Thoracic aorta (tissue), 2 donors: ENCODE data around the gene USP7. TPM values are rescaled to one million over a fixed set of nuclear protein-coding genes. Genes with fewer than 3 reads are reported as not detected.

Experiments
- ATAC-seq: fragments of 150-250 bp; one replicate; pipeline ENCODE4 v1.8.0; 2017; ENCODE audit warnings: low read depth; ENCODE audit not compliant: insufficient number of reproducible peaks, low FRiP score
- DNase-seq: peaks from one replicate; pipeline ENCODE4 v3.0.0-alpha.2; 2020; ENCODE audit warnings: low spot score
- H3K27ac ChIP-seq, 2 donors: fragments of 200-600 bp; sonication (generic); 1 replicate in 1 of 2; 2 replicates in 1 of 2; pipeline ENCODE4 v1.5.1; 2016; ENCODE audit warnings: mild to moderate bottlenecking in 2 of 2, moderate library complexity in 2 of 2
- H3K27me3 ChIP-seq: fragments of 200-600 bp; sonication (generic); replicated peaks from 2 replicates; pipeline ENCODE4 v1.6.0; 2016; ENCODE audit warnings: mild to moderate bottlenecking; ENCODE audit not compliant: insufficient read depth
- H3K36me3 ChIP-seq: fragments of 200-600 bp; sonication (generic); one replicate; pipeline ENCODE4 v1.5.1; 2016
- H3K4me1 ChIP-seq, 2 donors: fragments of 200-600 bp; sonication (generic); 1 replicate in 1 of 2; 2 replicates in 1 of 2; pipeline versions ENCODE4 v1.5.1 to v1.6.0; 2016; ENCODE audit warnings: low read depth in 2 of 2, mild to moderate bottlenecking in 1 of 2; ENCODE audit not compliant: control insufficient read depth in 1 of 2
- H3K4me3 ChIP-seq: fragments of 200-600 bp; sonication (generic); 2 replicates; pipeline ENCODE4 v1.5.1; 2016; ENCODE audit warnings: mild to moderate bottlenecking
- H3K9me3 ChIP-seq: fragments of 200-600 bp; sonication (generic); 2 replicates; pipeline ENCODE4 v1.5.1; 2016
- total RNA-seq, 2 donors: library from RNA; depleted of rRNA; stranded (reverse); fragments of >200 nt; gene quantifications; one replicate each; pipeline versions ENCODE4 v1.1.0 to v1.2.3, GENCODE V29; 2016
- TF ChIP-seq, protein P1 (sequence below): fragments of 200-600 bp; sonication (generic); IDR thresholded peaks from one replicate; pipeline ENCODE4 v1.5.1; 2019; ENCODE audit warnings: antibody characterized with exemption

Gene USP7
- total RNA-seq, 2 donors from 2014 or later, result 61.2 to 93.8 TPM

DNA sequence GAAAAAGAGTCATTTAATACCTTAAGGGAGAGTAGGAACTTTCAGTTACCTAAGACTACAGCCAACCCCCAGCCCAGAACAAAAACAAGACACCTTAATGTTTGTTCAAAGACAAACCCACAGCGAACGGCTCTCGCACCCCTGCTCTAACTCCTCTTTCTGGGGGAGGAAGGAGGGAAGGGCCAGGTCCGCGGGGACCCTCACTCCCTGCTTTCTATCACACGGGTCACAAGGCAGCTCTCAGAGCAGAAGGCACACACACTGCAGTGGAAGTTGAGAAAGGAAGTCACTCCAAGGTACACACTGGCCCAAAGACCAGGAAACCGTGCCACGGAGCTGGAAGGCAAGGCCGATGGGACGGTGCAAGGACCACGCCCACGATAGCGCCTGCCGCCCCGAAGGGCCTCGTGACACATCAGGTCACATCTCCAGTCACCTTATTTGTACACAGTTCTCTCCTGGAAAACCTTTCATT is 71.6 kb downstream of the USP7 start:
- Histone ChIP-seq H3K4me3 (no peak overlapping the region), H3K9me3 (no peaks in the 10 kb centered on the region), H3K4me1 (peaks cover 0 to 7% of the 10 kb centered on the region in 2 donors), H3K36me3 (peaks cover 54% of the 10 kb centered on the region), H3K27ac (peak overlapping the region in 1 of 2 donors; percentile 2), H3K27me3 (no peaks in the 10 kb centered on the region)
- DNase-seq (no peak), ATAC-seq (no peak)
- TF ChIP-seq, protein P1, sequence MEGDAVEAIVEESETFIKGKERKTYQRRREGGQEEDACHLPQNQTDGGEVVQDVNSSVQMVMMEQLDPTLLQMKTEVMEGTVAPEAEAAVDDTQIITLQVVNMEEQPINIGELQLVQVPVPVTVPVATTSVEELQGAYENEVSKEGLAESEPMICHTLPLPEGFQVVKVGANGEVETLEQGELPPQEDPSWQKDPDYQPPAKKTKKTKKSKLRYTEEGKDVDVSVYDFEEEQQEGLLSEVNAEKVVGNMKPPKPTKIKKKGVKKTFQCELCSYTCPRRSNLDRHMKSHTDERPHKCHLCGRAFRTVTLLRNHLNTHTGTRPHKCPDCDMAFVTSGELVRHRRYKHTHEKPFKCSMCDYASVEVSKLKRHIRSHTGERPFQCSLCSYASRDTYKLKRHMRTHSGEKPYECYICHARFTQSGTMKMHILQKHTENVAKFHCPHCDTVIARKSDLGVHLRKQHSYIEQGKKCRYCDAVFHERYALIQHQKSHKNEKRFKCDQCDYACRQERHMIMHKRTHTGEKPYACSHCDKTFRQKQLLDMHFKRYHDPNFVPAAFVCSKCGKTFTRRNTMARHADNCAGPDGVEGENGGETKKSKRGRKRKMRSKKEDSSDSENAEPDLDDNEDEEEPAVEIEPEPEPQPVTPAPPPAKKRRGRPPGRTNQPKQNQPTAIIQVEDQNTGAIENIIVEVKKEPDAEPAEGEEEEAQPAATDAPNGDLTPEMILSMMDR, result no peak

DNA sequence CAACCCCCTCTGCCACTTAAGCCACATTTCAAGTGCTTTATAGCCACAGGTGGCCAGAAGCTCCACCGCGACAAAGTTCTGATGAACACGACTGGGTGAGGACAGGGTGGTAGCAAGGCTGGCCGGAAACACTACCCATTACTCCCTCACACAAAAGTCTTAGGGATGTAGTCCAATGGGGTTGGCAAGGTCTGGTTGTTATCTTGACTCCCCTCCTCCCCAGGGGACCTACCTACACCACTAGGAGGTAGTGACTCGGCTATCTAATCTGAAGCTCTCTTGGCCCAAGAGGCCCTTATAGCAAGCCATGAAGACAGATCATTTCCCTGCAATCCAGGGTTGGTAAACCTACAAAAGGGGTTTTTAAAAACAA is 73.2 kb downstream of the USP7 start:
- H3K4me3 ChIP-seq, result no peak overlapping the region

DNA sequence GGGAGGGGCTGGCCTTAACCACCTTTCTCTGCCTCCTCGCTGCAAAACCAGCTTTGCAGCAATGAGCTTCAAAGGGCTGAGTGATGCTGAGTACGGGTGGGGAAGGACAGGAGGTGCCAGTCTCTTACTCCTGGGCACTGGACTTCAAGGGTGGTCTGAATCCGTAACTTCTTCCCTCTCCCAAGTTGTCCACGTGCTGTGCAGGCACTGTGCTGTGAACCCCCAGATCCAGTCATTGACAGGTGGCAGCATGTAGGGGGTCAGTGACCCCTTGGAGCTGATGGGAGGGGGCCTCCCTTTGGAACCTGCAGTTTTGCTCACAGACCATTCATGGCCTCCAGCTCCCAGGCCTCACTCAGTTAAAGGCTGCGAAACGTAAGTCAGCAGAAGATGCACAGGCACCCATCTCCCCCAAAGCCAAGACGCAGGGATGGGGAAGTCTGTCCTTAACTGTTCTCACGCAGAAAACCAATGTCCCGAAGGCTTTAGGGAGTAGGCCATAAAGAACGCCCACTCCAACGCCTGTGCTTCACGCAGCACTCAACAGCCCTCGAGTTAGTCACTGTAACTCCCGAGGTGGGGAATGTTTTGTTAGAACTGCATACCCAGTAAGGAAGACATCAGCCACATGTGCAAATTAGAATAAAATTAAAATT is 73.7 kb downstream of the USP7 start:
- Histone ChIP-seq H3K4me3 (no peak overlapping the region), H3K4me1 (peaks cover 0 to 17% of the 10 kb centered on the region in 2 donors), H3K9me3 (no peaks in the 10 kb centered on the region), H3K36me3 (peaks cover 35% of the 10 kb centered on the region), H3K27ac (no peak overlapping the region), H3K27me3 (no peaks in the 10 kb centered on the region)
- TF ChIP-seq, protein P1, result no peak
- DNase-seq (no peak), ATAC-seq (no peak)

More for the DNA sequence above, 73.2 kb downstream of the USP7 start:
- Histone ChIP-seq H3K36me3 (peaks cover 40% of the 10 kb centered on the region), H3K27ac (no peak overlapping the region), H3K4me1 (peaks cover 0 to 17% of the 10 kb centered on the region in 2 donors), H3K27me3 (no peaks in the 10 kb centered on the region), H3K9me3 (no peaks in the 10 kb centered on the region)
- ATAC-seq (no peak), DNase-seq (no peak)
- TF ChIP-seq, protein P1, result no peak

DNA sequence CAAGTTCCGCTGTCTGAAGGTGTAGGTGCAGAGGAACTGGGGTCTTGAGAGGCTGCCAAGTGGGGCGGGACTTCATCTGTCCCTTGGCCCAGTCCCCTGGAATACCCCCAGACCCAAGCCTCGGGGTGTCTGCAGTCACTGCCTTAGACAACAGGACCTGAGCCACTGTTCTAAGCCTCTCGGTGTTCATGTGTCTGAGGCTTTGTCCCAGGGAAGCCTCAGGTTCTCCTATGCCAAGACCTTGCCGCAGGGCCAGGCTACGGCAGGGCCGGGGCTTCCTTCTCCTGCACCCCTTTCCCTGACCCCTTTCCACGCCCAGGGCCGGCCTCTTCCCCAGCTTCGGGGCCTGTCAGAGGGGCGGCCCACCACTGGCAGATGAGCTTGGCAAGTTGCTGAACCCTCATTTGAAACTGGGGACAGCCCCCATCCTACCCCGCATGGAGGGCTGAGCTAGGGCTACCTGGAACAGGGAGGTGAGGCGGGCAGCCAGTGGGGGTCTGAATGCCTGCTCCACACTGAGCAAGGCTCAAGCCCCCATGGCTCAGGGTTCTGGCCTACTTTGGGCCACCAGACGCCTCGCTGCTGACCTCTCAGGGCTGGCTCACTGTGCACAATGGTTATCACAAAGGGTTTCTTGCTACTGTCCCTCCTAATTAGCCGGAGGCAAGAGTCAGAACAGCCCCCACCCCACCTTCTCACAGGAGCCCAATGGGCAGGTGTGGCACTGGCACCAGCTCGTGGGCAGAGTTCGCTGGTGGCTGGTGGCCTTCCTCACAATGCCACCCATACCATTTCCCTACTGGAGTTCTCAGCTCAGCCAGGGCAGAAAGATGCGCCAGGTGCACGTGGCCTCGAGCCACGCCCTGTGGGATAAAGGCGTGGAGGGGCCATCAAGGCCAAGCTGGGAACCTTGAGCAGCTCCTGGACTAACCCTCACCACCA is 74.5 kb downstream of the USP7 start:
- no peak for DNase-seq
- Histone ChIP-seq H3K27me3 (no peaks in the 10 kb centered on the region), H3K4me1 (peaks cover 0 to 17% of the 10 kb centered on the region in 2 donors), H3K9me3 (no peaks in the 10 kb centered on the region), H3K36me3 (peaks cover 27% of the 10 kb centered on the region), H3K4me3 (no peak overlapping the region), H3K27ac (no peak overlapping the region)
- no peak for ATAC-seq
- TF ChIP-seq, protein P1, result no peak

DNA sequence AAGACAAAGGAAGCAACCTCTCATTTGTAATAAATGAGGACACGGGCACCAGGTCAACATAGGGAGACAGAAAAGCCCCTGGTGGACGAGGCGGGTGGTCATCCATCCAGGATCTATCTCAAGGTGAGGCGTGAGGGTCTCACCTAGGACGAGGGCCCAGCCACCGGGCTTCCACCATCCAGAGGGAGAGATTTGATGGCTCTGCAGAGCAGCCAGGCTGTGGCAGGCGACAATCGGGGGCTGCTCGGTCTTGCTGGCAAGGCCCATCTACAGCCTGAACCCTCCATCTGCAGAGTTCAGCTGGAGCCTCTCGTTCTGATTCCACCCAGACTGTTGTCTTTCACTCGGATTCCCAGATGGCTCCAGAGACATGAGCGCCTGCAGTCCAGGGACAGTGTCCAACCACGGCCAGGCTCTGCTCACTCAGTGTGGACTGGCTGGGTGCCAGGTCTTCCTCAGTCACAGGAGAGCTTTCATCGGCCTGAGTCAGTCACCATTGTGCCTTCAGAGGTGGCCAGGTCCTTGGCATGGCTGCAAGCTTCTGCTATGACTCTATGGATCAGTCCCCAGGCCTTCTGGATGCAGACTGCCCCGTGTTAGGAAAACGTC is 75.7 kb downstream of the USP7 start:
- peaks cover 0 to 10% of the 10 kb centered on the region in 2 donors for H3K4me1 ChIP-seq
- TF ChIP-seq, protein P1, result no peak
- DNase-seq, result no peak
- peaks cover 16% of the 10 kb centered on the region for H3K36me3 ChIP-seq
- ATAC-seq, result no peak
- H3K27ac ChIP-seq, result no peak overlapping the region
- H3K9me3 ChIP-seq, result no peaks in the 10 kb centered on the region
- H3K27me3 ChIP-seq, result no peaks in the 10 kb centered on the region
- H3K4me3 ChIP-seq, result no peak overlapping the region
